C4-2B (cell line): ENCODE measurements around the gene TUBA3D.
"Not testable (repeated sequence)": the region's sequence is repeated elsewhere in the genome, so short reads cannot be mapped to it uniquely, and the experiment has no call there.

Experiments used
- ZFX ChIP-seq: fragments of 450-650 bp; IDR thresholded peaks from 2 replicates; pipeline ENCODE4 v1.6.1; 2017
- TF ChIP-seq, protein P1 (sequence below): fragments of 450-650 bp; conservative IDR thresholded peaks from 2 replicates; pipeline ENCODE4 v1.5.1; 2017; ENCODE audit warnings: mild to moderate bottlenecking

DNA sequence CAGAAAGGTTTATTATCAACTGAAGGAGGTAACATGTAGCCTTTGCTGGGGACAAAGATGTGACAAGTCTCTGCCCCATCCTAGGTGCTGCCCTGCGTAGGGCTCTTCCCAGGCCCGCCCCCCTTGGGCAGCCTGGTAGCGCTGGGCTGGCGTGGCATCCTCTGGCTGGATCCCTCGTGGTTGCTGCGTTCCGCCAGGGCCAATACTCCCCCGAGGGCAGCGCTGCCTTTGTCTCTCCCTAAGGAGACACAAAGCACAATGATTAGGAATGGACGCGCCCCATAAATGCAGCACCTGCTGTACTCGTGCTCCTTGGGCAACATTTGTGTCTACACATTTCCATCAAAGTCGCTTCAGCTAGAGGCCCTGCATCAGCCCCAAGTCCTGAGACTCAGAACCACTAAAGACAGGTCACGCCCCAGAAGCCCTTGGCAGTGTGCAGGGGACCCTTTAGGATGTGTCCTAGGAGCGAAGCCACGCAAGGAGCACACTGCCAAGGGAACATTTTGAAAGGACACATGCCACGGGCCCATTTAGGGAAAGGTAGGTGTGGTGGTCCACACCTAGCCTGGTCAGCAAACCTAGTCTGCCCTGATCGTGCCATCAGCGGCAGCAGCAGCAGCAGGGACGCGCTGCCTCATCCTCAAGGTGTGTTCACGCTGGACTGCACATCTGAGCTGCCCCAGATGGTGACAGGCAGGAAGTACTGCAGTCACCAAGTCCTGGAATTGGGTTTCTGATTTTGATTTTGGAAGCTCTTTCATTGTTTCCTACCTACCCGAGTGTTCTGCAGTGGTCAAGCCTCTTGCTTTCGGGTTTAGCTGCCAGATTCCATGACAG is 8.3 kb downstream of the TUBA3D start:
- TF ChIP-seq, protein P1, sequence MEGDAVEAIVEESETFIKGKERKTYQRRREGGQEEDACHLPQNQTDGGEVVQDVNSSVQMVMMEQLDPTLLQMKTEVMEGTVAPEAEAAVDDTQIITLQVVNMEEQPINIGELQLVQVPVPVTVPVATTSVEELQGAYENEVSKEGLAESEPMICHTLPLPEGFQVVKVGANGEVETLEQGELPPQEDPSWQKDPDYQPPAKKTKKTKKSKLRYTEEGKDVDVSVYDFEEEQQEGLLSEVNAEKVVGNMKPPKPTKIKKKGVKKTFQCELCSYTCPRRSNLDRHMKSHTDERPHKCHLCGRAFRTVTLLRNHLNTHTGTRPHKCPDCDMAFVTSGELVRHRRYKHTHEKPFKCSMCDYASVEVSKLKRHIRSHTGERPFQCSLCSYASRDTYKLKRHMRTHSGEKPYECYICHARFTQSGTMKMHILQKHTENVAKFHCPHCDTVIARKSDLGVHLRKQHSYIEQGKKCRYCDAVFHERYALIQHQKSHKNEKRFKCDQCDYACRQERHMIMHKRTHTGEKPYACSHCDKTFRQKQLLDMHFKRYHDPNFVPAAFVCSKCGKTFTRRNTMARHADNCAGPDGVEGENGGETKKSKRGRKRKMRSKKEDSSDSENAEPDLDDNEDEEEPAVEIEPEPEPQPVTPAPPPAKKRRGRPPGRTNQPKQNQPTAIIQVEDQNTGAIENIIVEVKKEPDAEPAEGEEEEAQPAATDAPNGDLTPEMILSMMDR = not testable (repeated sequence)
- not testable (repeated sequence) for TF ChIP-seq ZFX
